Breast epithelium (tissue), 4 donors: ENCODE data around the gene FKTN. TPM values are rescaled to one million over a fixed set of nuclear protein-coding genes. Genes with fewer than 3 reads are reported as not detected.
"Not testable (repeated sequence)": the region's sequence is repeated elsewhere in the genome, so short reads cannot be mapped to it uniquely, and the experiment has no call there.

Experiments used
- DNase-seq, 2 donors: peaks; one replicate each; pipeline ENCODE4 v3.0.0-alpha.2; 2019; ENCODE audit warnings: low spot score in 2 of 2
- H3K27ac ChIP-seq, 2 donors: fragments of 200-600 bp; sonication (generic) in 1 of 2; one replicate each; pipeline ENCODE4 v1.5.1; 2016 to 2019; ENCODE audit warnings: mild to moderate bottlenecking in 1 of 2
- H3K27me3 ChIP-seq, 2 donors: fragments of 200-600 bp; sonication (generic) in 1 of 2; one replicate each; pipeline versions ENCODE4 v1.5.1 to v1.6.0; 2017 to 2019; ENCODE audit warnings: control low read depth in 1 of 2, mild to moderate bottlenecking in 1 of 2
- H3K36me3 ChIP-seq: fragments of 200-600 bp; one replicate; pipeline ENCODE4 v1.5.1; 2019
- H3K4me1 ChIP-seq, 2 donors: fragments of 200-600 bp; sonication (generic); one replicate each; pipeline ENCODE4 v1.5.1; 2016 to 2019; ENCODE audit warnings: control low read depth in 1 of 2
- H3K4me3 ChIP-seq, 3 donors: fragments of 200-600 bp; sonication (generic); 1 replicate in 2 of 3; 2 replicates in 1 of 3; pipeline ENCODE4 v1.5.1; 2016 to 2019; ENCODE audit warnings: mild to moderate bottlenecking in 3 of 3, moderate library complexity in 2 of 3
- H3K9me3 ChIP-seq, 2 donors: fragments of 200-600 bp; sonication (generic) in 1 of 2; one replicate each; pipeline ENCODE4 v1.5.1; 2016 to 2019; ENCODE audit warnings: control low read depth in 1 of 2
- POLR2A ChIP-seq: fragments of 450-650 bp; IDR thresholded peaks from one replicate; pipeline ENCODE4 v1.6.1; 2016; ENCODE audit warnings: antibody characterized with exemption, mild to moderate bottlenecking, moderate library complexity
- POLR2AphosphoS5 ChIP-seq, 3 donors: sonication (generic); formaldehyde crosslinking; IDR thresholded peaks; one replicate each; pipeline ENCODE4 v1.6.1; 2017; ENCODE audit warnings: antibody characterized with exemption in 3 of 3
- intact Hi-C: fragments of 100-400 bp; cut with DNase I; formaldehyde crosslinking; loops from one replicate; pipeline ENCODE4 v1.15.1; 2023; ENCODE audit warnings: low total_unique reads
- total RNA-seq, 3 donors: library from RNA; depleted of rRNA; stranded (reverse); fragments of >200 nt; gene quantifications; one replicate each; pipeline ENCODE4 v1.1.0, GENCODE V29; 2016
- TF ChIP-seq, protein P1 (sequence below), 3 donors: fragments of 450-650 bp; IDR thresholded peaks; one replicate each; pipeline ENCODE4 v1.5.1; 2016 to 2017; ENCODE audit warnings: antibody characterized with exemption in 3 of 3, mild to moderate bottlenecking in 3 of 3, moderate library complexity in 3 of 3

The FKTN gene
- 10 to 100 TPM in 2 of 3 donors, 1 to 10 TPM in 1; 9.4 to 29.0 (median 12.1) TPM for total RNA-seq

DNA sequence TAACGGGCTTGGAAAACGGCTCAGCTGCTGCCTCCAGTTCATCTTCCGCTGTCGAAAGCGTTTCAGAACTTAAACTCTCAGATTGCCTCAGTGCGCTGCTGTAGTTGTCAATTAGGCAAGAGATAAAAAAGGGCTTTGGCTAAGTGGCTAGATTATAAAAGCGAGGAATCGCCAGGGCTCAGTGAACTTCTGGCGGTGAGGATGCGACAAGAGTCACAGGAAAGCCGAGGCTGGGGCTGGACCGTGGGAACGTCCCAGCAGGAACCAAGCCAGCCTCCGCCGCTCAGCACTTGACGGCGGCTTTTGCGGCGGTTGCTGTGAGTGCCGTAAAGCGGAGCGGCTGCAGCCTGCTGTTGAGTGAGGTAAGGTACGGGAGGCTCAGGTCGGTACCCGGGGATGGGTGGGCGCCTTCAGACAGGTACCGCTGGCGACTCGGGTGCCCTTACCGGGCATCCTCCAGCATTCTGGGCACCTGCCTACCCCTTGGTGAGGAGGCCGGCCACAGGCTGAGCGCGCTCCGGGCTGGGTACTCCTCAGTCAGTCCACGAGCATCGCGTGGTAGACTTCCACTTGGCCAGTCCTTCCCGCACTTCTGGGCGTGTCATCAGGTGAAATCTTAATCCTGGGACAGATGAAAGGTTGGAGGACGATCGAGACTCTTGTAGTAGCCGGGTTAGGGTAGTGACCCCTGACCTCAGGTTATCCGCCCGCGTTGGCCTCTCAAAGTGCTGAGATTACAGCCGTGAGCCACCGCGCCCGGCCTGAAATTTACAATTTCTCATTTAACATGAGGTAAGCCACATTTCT lies at the start of gene FKTN:
Gene FKTN (plus strand): TSS at position 328 of the 807 bp plus-strand sequence. CDS start 16,902 bp downstream, outside the sequence.
- Histone ChIP-seq H3K4me1 (no peaks in the 10 kb centered on the region), H3K27ac (peak within 1 kb of the TSS; percentile 64 to 65), H3K4me3 (peak within 1 kb of the TSS; percentile 81 to 86 (median 84)), H3K27me3 (no peaks in the 10 kb centered on the region), H3K9me3 (peaks cover 6 to 10% of the 10 kb centered on the region in 2 donors), H3K36me3 (no peaks in the 10 kb centered on the region)
- DNase-seq = peak; percentile 72 to 80
- no peak for TF ChIP-seq POLR2A
- TF ChIP-seq, protein P1, sequence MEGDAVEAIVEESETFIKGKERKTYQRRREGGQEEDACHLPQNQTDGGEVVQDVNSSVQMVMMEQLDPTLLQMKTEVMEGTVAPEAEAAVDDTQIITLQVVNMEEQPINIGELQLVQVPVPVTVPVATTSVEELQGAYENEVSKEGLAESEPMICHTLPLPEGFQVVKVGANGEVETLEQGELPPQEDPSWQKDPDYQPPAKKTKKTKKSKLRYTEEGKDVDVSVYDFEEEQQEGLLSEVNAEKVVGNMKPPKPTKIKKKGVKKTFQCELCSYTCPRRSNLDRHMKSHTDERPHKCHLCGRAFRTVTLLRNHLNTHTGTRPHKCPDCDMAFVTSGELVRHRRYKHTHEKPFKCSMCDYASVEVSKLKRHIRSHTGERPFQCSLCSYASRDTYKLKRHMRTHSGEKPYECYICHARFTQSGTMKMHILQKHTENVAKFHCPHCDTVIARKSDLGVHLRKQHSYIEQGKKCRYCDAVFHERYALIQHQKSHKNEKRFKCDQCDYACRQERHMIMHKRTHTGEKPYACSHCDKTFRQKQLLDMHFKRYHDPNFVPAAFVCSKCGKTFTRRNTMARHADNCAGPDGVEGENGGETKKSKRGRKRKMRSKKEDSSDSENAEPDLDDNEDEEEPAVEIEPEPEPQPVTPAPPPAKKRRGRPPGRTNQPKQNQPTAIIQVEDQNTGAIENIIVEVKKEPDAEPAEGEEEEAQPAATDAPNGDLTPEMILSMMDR (IDR thresholded peaks at IDR 0.05) = no peak
- TF ChIP-seq POLR2AphosphoS5 (IDR thresholded peaks at IDR 0.05) = peak; percentile 7 to 38 (median 20)
- intact Hi-C loops = no loop called here

DNA sequence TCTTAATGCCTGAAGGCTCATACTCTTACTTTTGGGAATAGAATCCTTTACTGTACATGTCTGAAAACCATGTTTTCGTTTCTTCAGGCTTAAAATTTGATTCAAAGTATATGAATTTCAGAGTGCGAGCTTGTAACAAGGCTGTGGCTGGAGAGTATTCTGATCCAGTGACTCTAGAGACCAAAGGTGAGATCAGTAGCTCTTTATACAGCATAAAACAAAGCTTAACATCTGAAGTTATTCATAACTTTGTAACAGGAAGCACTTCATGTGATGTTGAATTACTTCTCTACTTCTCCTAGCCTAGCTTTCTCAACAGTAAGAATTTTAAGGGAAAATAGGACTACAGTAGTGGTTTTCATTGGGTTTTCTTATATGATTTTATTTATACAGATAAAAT lies 49.4 kb upstream of the FKTN start:
- Histone ChIP-seq H3K4me3 (no peak overlapping the region), H3K4me1 (no peaks in the 10 kb centered on the region), H3K27ac (no peak overlapping the region), H3K36me3 (no peaks in the 10 kb centered on the region), H3K27me3 (no peaks in the 10 kb centered on the region), H3K9me3 (no peaks in the 10 kb centered on the region)
- DNase-seq = no peak
- intact Hi-C loops = no loop called here
- TF ChIP-seq, protein P1 (IDR thresholded peaks at IDR 0.05) = no peak
- no peak for TF ChIP-seq POLR2AphosphoS5 (IDR thresholded peaks at IDR 0.05)
- TF ChIP-seq POLR2A = no peak

DNA sequence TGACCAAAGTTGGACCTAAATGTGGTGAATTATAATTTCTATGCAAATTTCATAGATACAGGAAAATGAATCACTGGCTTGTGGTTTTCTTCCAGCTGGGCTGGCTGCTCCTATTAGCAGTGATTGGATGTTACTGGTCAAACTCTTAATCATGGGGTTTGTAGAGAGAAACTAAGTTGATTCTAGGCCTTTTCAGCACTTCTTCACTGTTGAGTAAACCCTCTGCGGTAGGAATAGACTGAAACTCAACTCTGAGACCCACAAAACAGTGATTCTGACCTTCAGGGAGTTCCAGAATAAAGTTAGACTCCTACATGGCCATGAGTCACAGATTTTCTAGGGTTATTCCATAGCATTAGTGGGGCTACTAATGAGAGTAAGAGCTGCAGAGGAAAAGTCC lies 47.9 kb upstream of the FKTN start:
- no peaks in the 10 kb centered on the region for H3K36me3 ChIP-seq
- DNase-seq = no peak
- H3K27ac ChIP-seq = no peak overlapping the region
- H3K27me3 ChIP-seq = no peaks in the 10 kb centered on the region
- intact Hi-C loops = no loop called here
- TF ChIP-seq POLR2AphosphoS5 (IDR thresholded peaks at IDR 0.05) = no peak
- no peak for TF ChIP-seq POLR2A
- no peaks in the 10 kb centered on the region for H3K4me1 ChIP-seq
- H3K4me3 ChIP-seq = no peak overlapping the region
- H3K9me3 ChIP-seq = no peaks in the 10 kb centered on the region

DNA sequence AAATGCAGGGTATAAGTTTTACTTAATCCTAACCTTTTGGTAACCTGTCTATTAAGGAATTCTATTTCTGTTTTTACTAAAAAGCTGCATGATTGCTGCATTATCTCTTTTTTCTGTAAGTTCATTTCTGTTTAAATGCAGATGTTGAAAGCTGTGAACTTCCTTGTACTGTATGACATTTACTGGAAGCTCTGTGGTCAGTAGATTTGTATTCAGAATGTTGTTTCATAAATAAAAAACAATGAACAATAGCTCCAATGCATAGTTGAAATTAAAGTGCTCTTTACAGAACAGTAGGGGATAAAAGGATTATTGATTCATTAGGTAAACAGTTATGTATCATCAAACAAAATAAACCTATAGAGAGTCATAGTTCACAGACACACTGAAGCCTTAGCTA lies 46.5 kb upstream of the FKTN start:
- TF ChIP-seq, protein P1 (IDR thresholded peaks at IDR 0.05) = no peak
- no peak for TF ChIP-seq POLR2AphosphoS5 (IDR thresholded peaks at IDR 0.05)
- no peak for TF ChIP-seq POLR2A
- DNase-seq = no peak
- Histone ChIP-seq H3K4me3 (no peak overlapping the region), H3K27ac (no peak overlapping the region), H3K9me3 (no peaks in the 10 kb centered on the region), H3K36me3 (no peaks in the 10 kb centered on the region), H3K4me1 (no peaks in the 10 kb centered on the region), H3K27me3 (no peaks in the 10 kb centered on the region)
- intact Hi-C loops = no loop called here

DNA sequence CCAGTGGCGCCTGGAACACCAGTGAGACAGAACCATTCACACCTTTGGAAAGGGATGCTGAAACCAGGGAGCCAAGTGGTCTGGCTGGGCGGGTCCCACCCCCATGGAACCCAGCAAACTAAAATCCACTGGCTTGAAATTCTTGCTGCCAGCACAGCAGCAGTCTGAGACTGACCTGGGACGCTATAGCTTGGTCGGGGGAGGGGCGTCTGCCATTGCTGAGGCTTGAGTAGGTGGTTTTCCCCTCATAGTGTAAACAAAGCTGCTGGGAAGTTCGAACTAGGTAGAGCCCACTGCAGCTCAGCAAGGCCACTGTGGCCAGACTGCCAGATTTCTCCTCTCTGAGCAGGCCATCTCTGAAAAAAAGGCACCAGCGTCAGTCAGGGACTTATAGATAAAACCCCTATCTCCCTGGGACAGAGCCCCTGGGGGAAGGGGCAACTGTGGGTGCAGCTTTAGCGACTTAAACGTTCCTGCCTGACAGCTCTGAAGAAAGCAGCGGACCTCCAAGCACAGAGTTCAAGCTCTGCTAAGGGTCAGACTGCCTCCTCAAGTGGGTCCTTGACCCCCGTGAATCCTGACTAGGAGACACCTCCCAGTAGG lies 42.0 kb upstream of the FKTN start:
- Histone ChIP-seq H3K27ac (no peak overlapping the region), H3K9me3 (no peaks in the 10 kb centered on the region), H3K4me3 (no peak overlapping the region), H3K27me3 (no peaks in the 10 kb centered on the region), H3K4me1 (no peaks in the 10 kb centered on the region), H3K36me3 (no peaks in the 10 kb centered on the region)
- intact Hi-C loops = no loop called here
- DNase-seq = no peak
- TF ChIP-seq POLR2A (no peak), POLR2AphosphoS5 (IDR thresholded peaks at IDR 0.05) (no peak)
- TF ChIP-seq, protein P1 (IDR thresholded peaks at IDR 0.05) = no peak

DNA sequence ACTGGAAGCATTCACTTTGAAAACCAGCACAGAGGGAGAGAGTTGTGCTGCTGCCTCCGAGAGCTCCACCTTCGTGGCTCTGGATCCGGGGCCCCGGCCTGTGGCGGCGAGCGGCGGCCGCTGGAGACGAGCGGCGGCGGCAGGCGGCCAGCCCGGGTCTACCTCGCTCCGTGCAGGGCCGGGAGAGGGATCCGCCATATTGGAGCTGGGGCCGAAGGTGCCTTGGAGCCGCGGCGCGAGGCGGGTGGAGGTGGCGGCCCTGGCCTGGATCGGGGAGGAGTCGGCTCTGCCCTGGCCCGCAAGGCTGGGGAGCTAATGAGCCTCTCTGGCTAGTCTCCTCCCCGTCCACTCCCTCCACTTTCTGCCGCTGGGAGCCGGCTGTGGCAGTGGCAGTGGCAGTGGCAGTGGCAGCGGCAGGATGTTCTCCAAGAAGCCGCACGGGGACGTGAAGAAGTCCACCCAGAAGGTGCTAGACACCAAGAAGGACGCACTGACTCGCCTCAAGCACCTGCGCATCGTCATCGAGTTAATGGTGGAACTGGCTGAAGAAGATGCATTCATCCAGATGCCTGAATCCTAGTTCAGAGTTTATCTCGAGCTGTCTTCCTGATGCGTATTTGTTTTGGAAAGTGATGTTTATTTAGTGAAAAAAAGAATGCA lies 38.1 kb upstream of the FKTN start:
- Histone ChIP-seq H3K27ac (peak overlapping the region; percentile 52 to 83), H3K4me3 (peak overlapping the region; percentile 40 to 52 (median 46))
- H3K36me3 ChIP-seq, DNase-seq, H3K9me3 ChIP-seq, H3K27me3 ChIP-seq, H3K4me1 ChIP-seq, intact Hi-C loops: not testable (repeated sequence)

DNA sequence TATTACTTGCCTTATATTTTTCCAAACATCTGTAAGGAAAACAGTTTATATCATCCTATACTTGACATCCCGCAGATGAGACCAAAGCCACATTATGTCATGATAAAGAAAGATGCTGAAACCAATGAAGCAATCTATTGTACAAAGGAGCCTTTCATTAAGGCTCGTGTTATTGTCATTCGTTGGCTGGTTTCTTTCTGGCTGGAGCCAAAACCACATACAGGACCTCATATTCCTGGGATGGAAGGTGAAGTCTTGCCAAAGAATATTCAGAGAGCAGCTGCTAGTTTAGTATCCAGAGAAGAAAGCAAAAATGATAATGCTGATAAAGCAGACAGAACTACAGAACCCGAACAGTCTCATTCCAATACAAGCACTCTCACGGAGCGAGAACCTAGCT lies 36.9 kb upstream of the FKTN start:
- H3K9me3 ChIP-seq, H3K36me3 ChIP-seq, H3K4me1 ChIP-seq, H3K27me3 ChIP-seq, H3K4me3 ChIP-seq, DNase-seq, H3K27ac ChIP-seq, intact Hi-C loops: not testable (repeated sequence)

DNA sequence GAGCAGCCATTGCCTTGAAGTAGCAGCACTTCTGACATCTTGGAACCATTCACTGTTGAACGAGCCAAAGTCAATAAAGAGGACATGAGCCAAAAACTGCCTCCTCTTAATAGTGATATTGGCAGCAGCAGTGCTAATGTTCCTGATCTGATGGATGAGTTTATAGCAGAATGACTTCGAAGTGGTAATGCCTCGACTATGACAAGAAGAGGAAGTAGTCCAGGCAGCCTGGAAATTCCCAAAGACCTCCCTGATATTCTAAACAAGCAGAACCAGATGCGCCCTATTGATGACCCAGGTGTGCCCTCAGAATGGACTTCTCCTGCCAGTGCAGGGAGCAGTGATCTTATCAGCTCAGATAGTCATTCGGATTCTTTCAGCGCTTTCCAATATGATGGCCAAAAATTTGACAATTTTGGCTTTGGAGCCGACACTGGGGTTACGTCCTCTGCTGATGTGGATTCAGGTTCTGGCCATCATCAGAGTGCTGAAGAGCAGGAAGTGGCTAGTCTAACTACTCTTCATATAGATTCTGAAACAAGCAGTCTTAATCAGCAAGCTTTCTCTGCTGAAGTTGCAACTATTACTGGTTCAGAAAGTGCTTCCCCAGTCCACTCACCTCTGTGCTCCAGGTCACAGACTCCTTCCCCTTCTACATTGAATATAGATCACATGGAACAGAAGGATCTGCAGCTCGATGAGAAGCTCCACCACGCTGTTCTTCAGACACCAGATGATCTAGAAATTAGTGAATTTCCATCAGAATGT lies 35.1 kb upstream of the FKTN start:
- not testable (repeated sequence) for DNase-seq, H3K4me3 ChIP-seq

More for the DNA sequence above, 35.1 kb upstream of the FKTN start:
- H3K9me3 ChIP-seq, H3K27me3 ChIP-seq, H3K4me1 ChIP-seq, H3K27ac ChIP-seq, intact Hi-C loops, H3K36me3 ChIP-seq: not testable (repeated sequence)
